Retinal pigment epithelial cell (primary cell): ENCODE data around the gene GMNN.

Experiments used
- DNase-seq: peaks from one replicate; pipeline ENCODE4 v3.0.0-alpha.2; 2010; ENCODE audit warnings: low read depth
- H3K4me3 ChIP-seq: 2 replicates; pipeline ENCODE4 v1.5.1; 2011; ENCODE audit warnings: mild to moderate bottlenecking, low read length, control low read depth, moderate library complexity
- TF ChIP-seq, protein P1 (sequence below): conservative IDR thresholded peaks from 2 replicates; pipeline ENCODE4 v1.5.1; 2011; ENCODE audit warnings: low read depth, low read length, control low read depth, inconsistent platforms

Gene GMNN

DNA sequence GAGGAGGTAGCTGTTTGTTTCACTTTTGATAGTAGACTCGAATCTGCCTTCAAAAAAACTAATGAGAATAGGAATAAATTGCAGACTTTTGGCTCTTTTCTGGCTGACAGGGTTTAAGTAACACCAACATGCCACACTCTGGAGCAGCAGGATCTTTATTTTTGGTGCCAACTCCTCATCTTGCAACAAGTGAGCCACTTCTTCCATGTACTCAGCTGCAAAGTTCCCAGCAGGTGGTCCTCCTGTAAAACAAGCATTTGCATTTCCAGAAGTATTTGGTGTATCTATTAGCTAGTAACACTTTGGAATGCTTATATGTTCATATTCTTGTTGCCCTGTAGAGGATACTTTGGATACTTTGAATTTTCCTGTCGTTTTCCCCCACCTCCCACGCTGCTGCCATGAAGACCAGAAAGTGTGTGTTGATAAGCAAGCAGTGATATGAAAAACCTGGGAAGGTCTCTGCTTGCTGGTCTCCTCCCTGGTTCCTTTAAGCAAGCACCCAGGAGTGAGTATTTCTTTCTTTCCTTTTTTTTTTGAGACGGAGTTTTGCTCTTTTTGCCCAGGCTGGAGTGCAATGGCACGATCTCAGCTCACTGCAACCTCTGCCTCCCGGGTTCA lies 23.0 kb downstream of the GMNN start:
- DNase-seq, result no peak
- TF ChIP-seq, protein P1, sequence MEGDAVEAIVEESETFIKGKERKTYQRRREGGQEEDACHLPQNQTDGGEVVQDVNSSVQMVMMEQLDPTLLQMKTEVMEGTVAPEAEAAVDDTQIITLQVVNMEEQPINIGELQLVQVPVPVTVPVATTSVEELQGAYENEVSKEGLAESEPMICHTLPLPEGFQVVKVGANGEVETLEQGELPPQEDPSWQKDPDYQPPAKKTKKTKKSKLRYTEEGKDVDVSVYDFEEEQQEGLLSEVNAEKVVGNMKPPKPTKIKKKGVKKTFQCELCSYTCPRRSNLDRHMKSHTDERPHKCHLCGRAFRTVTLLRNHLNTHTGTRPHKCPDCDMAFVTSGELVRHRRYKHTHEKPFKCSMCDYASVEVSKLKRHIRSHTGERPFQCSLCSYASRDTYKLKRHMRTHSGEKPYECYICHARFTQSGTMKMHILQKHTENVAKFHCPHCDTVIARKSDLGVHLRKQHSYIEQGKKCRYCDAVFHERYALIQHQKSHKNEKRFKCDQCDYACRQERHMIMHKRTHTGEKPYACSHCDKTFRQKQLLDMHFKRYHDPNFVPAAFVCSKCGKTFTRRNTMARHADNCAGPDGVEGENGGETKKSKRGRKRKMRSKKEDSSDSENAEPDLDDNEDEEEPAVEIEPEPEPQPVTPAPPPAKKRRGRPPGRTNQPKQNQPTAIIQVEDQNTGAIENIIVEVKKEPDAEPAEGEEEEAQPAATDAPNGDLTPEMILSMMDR, result no peak
- H3K4me3 ChIP-seq, result no peak overlapping the region

DNA sequence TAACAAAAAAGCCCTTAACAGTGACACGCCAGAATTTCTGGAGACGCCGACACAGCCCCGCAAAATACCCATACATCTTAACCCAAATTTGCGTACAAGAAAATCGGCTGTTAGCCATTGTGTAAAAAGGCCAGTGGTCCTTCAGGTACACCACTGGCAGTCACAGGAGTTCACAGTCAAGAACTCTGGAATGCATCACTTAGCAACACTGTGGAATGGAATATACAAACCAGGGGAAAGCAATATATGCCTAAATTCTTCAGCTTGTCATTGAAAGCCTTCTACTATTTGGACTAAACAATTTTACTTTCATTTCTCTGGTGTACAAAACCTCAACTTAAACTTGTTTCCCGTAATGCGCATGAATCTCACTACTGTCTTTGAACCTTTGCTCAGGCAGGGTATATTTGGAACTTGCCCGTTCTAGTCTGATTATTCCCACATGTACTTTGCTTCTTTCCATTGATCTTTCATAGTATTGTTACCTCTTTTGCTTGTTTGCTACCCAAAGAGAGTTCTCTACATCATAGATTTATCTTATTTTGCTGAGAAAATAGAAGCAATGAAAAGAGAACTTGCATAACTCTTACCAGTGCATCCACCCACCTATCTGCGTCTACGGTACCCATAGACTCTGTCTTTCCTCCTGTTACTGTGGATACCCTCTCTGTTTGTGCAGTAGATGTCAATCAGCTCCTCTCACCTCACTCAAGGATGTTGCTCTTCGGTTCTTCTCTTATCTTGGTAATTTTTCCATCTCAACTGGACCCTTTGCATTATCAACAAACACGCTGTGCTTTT lies 24.2 kb downstream of the GMNN start, which contains the start of gene ARMH2:
ARMH2 (minus strand) TSS at position 178 of the 801 bp plus-strand sequence; CDS start at position 118, 60 bp downstream.
- TF ChIP-seq, protein P1, result no peak
- no peak for DNase-seq

DNA sequence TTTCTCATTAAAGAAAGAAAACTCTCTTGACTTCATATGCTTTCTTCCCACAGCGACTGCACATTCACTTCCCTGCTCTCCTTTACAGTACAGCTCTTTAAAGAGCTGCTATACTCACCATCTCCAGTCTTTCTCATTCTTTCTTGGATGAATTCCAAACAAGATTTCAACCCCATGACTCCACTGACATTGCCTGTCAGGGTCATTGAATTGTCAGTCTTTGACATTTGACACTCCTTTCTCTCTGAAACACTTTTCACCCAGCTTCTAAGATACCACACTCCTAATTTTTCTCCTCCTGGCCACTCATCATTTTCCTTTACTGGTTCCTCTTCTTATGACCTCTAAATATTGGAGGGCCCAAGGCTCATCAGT lies 24.8 kb downstream of the GMNN start:
- TF ChIP-seq, protein P1, result no peak
- H3K4me3 ChIP-seq, result no peak overlapping the region
- no peak for DNase-seq

More for the DNA sequence above, 24.2 kb downstream of the GMNN start, which contains the start of gene ARMH2:
- H3K4me3 ChIP-seq, result no peak within 1 kb of the TSS

DNA sequence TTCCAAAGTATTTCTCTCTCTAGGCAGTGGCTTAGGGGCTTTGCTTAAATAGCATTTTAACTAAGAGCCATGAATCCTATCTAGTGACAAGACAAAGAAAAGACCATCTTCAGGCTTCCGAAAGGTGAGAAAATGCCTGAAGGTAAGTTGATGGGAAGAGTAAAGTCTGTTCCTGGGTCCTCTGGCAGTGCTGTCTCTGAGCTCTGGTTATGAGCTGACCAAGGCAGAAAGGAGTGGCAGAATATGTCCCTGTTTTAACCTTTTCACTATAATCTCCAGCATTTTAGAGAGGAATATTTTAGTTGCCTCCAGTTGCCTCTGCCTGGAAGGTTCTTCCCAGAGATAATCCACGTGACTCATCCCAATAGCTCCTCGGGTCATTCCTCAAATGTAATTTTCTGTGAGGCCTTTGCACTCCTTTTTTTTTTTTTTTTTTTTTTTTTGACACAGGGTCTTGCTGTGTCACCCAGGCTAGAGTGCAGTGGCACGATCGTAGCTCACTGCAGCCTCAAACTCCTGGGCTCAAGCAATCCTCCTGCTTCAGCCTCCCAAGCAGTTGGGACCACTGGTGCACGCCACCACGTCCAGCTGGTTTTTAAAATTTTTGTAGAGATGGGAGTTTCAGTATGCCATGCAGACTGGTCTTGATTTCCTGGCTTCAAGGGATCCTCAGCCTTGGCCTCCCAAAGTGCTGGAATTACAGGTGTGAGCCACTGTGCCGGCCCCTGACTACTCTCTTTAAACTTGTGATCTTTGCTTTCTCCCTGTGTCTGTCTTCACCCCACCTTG lies 27.7 kb downstream of the GMNN start:
- no peak for DNase-seq
- TF ChIP-seq, protein P1, result no peak
- no peak overlapping the region for H3K4me3 ChIP-seq

DNA sequence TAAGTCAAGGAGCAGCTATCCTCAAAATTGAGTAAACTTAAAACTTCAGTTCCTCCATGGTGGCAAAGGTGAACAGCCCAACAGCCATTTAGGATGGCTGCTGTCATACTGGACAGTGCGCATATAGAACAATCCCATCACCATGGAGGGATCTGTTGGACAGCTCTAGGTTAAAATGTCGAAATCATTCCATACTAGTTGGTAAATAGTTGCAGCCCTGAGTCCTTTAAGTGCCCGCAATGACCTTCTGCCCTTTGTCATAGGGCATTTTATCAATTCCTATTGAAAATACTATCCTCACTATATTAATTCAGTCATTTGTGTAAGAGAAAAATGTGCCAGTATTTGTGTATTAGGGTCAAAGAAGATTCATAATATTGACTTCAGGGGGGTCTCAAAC lies 32.8 kb downstream of the GMNN start:
- TF ChIP-seq, protein P1, result no peak
- no peak overlapping the region for H3K4me3 ChIP-seq
- no peak for DNase-seq

DNA sequence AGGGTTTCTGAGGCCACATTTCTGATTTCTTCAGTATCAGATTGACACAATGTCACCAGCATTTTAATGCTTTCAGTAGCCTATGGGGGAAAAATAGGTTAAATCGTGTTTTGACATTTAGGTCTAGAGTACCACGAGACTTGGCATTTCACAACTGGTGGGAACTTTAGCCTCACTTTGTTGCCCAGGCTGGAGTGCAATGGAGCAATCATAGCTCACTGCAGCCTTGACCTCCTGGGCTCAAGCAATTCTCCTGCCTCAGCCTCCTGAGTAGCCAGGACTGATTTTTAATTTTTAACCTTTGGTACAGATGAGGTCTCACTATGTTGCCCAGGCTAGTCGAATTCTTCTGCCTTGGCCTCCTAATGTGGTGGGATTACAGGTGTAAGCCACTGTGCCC lies 35.0 kb downstream of the GMNN start:
- no peak for DNase-seq
- TF ChIP-seq, protein P1, result no peak
- H3K4me3 ChIP-seq, result no peak overlapping the region
